Activated T-helper 17 cell treated with anti-CD3 and anti-CD28 coated beads, Interleukin-2, amount 50 U/mL, for 72 hours (primary cell): ENCODE measurements around the gene SLC35D2. TPM values are rescaled to one million over a fixed set of nuclear protein-coding genes. Genes with fewer than 3 reads are reported as not detected.

Experiments used
- ATAC-seq: fragments of 150-1000 bp; cut with Tn5 transposase; replicated peaks from 2 replicates; pipeline ENCODE4 v1.10.0; 2021; ENCODE audit warnings: mild to moderate bottlenecking, moderate library complexity
- H3K27ac Mint-ChIP-seq: one replicate; pipeline ENCODE4 v1.8.0; 2022; ENCODE audit warnings: mixed read lengths
- H3K27me3 Mint-ChIP-seq: one replicate; pipeline ENCODE4 v1.8.0; 2022; ENCODE audit warnings: mixed read lengths
- H3K36me3 Mint-ChIP-seq: one replicate; pipeline ENCODE4 v1.8.0; 2022; ENCODE audit warnings: low read depth, mild to moderate bottlenecking, mixed read lengths
- H3K4me1 Mint-ChIP-seq: one replicate; pipeline ENCODE4 v1.8.0; 2022; ENCODE audit warnings: mixed read lengths
- H3K4me3 Mint-ChIP-seq: one replicate; pipeline ENCODE4 v1.8.0; 2022; ENCODE audit warnings: mild to moderate bottlenecking, mixed read lengths
- H3K9me3 Mint-ChIP-seq: one replicate; pipeline ENCODE4 v1.8.0; 2022; ENCODE audit warnings: mixed read lengths
- total RNA-seq, 2 donors: library from RNA; stranded (reverse); gene quantifications; one replicate each; pipeline ENCODE4 v1.2.3, GENCODE V29; 2022

The SLC35D2 gene
- total RNA-seq: 1 to 10 TPM; 7.1 to 9.3 TPM

DNA sequence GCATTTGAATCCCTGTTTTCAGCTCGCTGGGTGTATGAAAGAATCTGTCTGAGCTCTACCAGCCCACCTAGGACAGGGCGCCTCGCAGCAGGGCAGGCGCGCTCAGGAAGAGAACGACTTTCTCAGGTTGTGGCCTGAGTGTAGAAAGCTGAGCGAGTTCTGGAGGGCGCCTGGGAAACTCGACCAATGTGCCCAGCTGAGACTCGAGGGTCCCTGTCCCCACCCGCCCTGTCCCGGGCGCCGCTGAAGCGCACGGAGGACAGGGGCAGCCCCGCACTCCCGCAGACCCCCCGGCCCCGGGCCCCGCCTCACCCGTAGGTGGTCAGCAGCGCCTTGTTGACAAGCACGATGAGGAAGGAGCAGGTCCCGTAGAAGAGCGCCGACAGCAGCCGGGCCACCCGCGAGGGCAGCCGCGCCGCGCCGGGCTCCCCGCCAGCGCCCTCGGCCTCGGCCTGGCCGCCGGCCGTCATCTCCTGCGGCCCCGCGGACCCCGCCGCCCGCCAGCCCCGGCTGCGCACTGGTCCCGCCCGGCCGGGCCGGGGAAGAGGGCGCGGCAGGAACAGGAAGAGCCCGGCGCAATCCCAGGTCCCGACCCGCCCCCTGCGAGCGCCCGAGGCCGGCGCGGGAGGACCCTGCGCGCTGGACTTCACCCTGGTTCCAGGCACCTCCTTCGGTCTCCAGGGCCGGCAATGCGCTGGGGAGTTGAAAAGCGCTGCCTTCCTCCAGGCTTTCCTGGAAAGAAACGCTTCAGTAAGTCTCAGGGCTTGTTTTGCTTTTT is at the start of gene SLC35D2:
SLC35D2 (minus strand) TSS at position 547 of the 778 bp plus-strand sequence; CDS start at position 470, 77 bp downstream.
- peak within 1 kb of the TSS; percentile 88 for H3K27ac Mint-ChIP-seq
- peaks cover 46% of the 10 kb centered on the region for H3K36me3 Mint-ChIP-seq
- H3K27me3 Mint-ChIP-seq: no peaks in the 10 kb centered on the region
- H3K4me3 Mint-ChIP-seq: peak within 1 kb of the TSS; percentile 82
- peaks cover 22% of the 10 kb centered on the region for H3K4me1 Mint-ChIP-seq
- peak; percentile 68 for ATAC-seq
- H3K9me3 Mint-ChIP-seq: no peaks in the 10 kb centered on the region

DNA sequence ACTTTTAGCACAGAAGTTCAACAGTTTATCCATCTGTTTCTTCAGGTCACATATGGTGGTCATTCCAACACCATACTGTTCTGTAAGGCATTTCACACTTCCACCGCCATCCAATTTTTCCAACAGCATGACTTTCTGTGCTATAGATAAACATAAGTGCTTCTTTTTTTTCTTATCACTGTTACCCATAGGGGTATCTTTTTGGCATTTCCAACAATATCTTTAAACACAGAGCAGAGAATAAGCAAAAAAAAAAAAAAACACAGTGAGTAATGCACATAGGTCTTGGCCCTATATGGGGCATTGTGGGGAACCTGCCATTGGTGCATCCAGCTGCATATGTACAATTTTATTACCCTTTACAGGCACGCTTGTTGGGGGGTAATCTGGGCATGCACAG is 46.9 kb upstream of the SLC35D2 start:
- no peak overlapping the region for H3K4me3 Mint-ChIP-seq
- no peaks in the 10 kb centered on the region for H3K27me3 Mint-ChIP-seq
- no peak for ATAC-seq
- no peak overlapping the region for H3K27ac Mint-ChIP-seq
- no peaks in the 10 kb centered on the region for H3K4me1 Mint-ChIP-seq
- H3K9me3 Mint-ChIP-seq: no peaks in the 10 kb centered on the region
- no peaks in the 10 kb centered on the region for H3K36me3 Mint-ChIP-seq

DNA sequence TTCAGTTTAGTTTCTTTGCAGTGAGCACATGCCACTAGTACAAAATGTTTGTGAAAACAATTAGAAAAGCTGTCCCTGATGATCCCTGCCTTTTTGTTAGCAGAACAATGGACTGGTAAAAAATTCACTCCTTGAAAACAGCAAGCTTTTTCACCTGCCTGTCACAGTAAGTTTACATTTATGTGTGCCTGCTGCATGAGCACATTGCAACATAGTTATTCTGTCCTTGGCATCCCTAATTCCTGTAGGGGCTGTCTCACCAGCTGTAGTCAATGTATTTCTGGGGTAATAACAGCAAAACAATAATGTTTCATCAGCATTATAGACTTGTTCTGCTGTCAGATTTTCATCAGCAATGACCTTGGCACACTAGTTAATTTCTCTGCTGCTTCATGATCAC is 46.2 kb upstream of the SLC35D2 start:
- ATAC-seq: no peak
- no peaks in the 10 kb centered on the region for H3K27me3 Mint-ChIP-seq
- no peak overlapping the region for H3K27ac Mint-ChIP-seq
- H3K4me1 Mint-ChIP-seq: no peaks in the 10 kb centered on the region
- H3K36me3 Mint-ChIP-seq: no peaks in the 10 kb centered on the region
- H3K9me3 Mint-ChIP-seq: no peaks in the 10 kb centered on the region
- no peak overlapping the region for H3K4me3 Mint-ChIP-seq

DNA sequence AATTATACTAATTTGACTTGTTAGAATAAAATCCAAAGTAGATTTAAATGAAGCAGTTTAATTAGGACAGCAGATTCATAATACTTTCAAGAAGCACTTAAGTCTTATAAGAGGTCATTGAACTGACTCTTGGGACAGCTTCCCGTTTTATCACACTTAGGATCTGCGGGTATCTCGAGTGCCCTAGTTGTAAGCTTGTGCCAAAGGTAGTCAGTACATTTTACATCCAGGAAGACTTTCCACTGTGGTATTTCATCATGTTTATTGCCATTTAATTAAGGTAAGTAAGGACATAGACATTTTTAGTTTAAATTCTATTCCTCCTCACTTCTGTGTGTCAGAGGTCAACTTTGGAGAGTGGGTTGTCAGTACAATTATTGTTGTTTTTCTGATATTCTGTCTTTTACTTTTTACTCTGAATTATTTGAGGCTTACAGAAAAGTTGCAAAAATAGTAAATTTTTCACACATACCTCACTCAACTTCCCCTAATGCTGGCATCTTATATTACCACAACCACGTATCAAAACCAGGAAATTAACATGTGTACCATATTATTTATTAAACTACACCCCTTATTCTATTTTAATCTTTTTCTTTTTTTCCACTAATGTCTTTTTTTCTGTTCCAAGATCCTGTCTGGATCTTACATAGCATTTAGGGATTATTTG is 42.1 kb upstream of the SLC35D2 start:
- ATAC-seq: no peak
- no peaks in the 10 kb centered on the region for H3K9me3 Mint-ChIP-seq
- no peak overlapping the region for H3K27ac Mint-ChIP-seq
- H3K36me3 Mint-ChIP-seq: no peaks in the 10 kb centered on the region
- H3K4me3 Mint-ChIP-seq: no peak overlapping the region
- H3K27me3 Mint-ChIP-seq: no peaks in the 10 kb centered on the region
- no peaks in the 10 kb centered on the region for H3K4me1 Mint-ChIP-seq

DNA sequence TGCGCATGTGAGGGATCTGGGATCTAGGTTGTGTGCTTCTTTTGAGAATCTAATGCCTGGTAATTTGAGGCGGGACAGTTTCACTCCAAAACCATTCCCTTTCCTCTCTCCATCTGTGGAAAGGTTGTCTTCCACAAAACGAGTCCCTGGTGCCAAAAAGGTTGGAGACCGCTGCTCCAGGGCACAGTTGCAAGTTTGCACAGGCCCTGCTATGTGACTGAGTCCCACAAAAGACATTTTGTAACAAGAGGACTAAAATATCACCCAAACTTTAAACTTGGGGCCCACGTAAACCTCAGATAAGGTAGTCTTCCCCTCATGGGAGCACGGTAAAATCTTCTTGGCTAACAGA is 40.5 kb upstream of the SLC35D2 start:
- ATAC-seq: no peak

DNA sequence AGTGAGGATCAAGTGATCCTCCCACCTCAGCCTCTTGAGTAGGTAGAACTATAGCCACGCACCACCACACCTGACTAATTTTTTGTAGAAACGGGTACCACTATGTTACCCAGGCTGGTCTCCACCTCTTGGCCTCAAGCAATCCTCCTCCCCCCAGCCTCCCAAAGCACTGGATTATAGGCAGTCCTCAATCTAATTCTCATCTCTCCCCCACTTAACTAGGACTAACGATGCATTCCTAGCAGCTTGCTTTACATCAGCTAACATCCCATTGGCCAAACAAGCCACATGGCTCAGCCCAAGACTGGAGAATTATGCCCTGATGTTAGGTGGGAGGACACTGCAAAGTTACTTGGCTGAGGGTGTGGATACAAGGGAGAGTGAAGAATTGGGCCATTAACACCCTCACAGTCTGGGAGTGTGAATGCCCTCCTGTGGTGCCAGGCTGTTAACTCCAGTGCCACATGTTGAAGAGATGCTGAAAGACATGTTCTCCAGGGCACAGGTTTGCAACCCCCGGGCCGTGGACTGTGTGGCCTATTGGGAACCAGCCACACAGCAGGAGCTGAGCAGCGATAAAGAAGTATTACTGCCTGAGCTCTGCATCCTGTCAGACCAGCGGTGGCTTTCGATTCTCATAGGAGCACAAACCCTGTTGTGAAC is 39.9 kb upstream of the SLC35D2 start:
- no peaks in the 10 kb centered on the region for H3K36me3 Mint-ChIP-seq
- H3K4me1 Mint-ChIP-seq: peaks cover 6% of the 10 kb centered on the region
- no peaks in the 10 kb centered on the region for H3K9me3 Mint-ChIP-seq
- no peak overlapping the region for H3K27ac Mint-ChIP-seq
- H3K27me3 Mint-ChIP-seq: no peaks in the 10 kb centered on the region
- ATAC-seq: no peak
- no peak overlapping the region for H3K4me3 Mint-ChIP-seq

More for the DNA sequence above, 40.5 kb upstream of the SLC35D2 start:
- peaks cover 6% of the 10 kb centered on the region for H3K4me1 Mint-ChIP-seq
- no peak overlapping the region for H3K4me3 Mint-ChIP-seq
- no peaks in the 10 kb centered on the region for H3K9me3 Mint-ChIP-seq
- H3K36me3 Mint-ChIP-seq: no peaks in the 10 kb centered on the region
- H3K27ac Mint-ChIP-seq: no peak overlapping the region
- no peaks in the 10 kb centered on the region for H3K27me3 Mint-ChIP-seq

DNA sequence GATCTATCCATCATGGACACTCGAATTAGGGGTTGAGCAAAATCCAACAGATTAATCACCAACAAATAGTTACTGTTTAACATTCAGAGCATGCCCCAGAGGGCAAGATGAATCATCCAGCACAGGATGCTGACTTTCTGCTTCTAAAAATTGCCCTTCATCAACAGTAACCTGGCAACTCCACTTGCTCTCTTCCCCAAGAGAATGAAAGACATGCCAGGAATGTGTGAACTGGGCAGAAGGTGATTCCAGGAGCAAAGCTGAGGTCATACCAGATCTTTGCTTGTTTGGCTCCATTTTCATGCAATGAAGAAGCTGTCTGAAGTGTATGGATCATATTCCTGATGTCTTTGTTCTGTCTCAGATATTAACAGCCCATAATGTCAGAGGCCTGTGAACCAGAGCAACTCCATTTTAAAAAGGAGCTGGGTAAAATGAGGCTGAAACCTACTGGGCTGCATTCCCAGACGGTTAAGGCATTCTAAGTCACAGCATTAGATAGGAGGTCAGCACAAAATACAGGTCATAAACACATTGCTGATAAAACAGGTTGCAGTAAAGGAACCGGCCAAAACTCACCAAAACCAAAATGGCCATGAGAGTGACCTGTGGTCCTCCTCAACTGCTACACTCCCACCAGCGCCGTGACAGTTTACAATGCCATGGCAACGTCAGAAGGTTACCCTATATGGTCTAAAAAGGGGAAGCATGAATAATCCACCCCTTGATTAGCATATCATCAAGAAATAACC is 37.1 kb upstream of the SLC35D2 start:
- H3K36me3 Mint-ChIP-seq: peaks cover 15% of the 10 kb centered on the region
- H3K4me1 Mint-ChIP-seq: peaks cover 6% of the 10 kb centered on the region
- peak overlapping the region; percentile 93 for H3K4me3 Mint-ChIP-seq
- peak; percentile 15 for ATAC-seq
- H3K9me3 Mint-ChIP-seq: no peaks in the 10 kb centered on the region
- peak overlapping the region; percentile 91 for H3K27ac Mint-ChIP-seq
- no peaks in the 10 kb centered on the region for H3K27me3 Mint-ChIP-seq

DNA sequence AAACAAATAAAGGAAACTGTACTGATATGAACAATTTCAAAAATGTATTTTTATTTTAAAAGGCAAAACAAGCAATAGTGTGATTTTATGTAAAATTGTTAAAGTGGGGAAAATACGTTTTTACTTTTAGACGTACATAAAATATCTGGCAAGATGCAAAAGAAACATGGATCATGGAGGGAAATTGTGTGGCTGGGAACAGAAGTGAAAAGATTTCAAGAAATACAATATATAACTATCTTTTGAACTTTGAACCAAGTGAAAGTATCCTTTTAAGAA is 36.1 kb upstream of the SLC35D2 start:
- ATAC-seq: no peak
- Mint-ChIP-seq H3K4me1 (peaks cover 6% of the 10 kb centered on the region), H3K27me3 (no peaks in the 10 kb centered on the region), H3K9me3 (no peaks in the 10 kb centered on the region), H3K4me3 (peak overlapping the region; percentile 93), H3K27ac (peak overlapping the region; percentile 91), H3K36me3 (peaks cover 18% of the 10 kb centered on the region)

DNA sequence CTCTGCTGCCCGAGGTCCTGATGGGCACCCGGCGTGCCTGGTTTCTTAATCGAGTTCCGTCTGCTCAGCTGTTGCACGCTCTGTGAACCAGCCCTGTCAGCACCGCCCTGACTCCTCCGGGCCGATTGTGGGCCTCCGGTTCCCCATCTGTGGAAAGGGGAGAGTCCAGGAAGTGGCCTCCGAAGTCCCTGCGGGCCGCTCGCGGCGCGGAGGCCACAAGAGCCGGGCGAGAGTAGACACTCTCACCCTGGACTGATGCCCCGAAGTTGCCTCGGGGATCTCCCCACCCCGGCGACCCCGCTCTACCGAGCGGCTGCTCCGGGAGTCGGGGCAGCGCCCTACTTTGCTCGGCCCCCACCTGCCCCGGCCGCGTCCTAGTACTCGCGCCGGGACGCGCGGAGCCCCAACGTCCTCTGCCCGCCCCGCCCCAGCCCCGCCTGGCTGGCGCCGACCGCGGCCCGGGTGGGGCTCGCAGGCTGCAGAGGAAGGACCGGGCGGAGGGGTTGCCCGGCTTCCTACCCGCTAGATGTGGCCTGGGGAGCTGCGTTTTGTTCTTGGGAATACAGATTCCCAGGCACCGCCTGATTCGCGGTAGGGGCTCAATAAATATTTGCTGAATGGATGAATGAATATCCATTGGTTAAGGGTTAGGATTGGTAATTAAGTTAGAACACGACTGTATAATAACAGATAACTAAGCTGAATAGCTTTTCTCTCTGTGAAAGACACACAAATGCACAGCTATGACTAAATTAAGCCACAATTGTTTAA is 35.6 kb upstream of the SLC35D2 start:
- ATAC-seq: peak; percentile 51
- no peaks in the 10 kb centered on the region for H3K27me3 Mint-ChIP-seq
- H3K9me3 Mint-ChIP-seq: no peaks in the 10 kb centered on the region
- H3K27ac Mint-ChIP-seq: peak overlapping the region; percentile 91
- peak overlapping the region; percentile 93 for H3K4me3 Mint-ChIP-seq
- H3K36me3 Mint-ChIP-seq: peaks cover 23% of the 10 kb centered on the region
- peaks cover 6% of the 10 kb centered on the region for H3K4me1 Mint-ChIP-seq

DNA sequence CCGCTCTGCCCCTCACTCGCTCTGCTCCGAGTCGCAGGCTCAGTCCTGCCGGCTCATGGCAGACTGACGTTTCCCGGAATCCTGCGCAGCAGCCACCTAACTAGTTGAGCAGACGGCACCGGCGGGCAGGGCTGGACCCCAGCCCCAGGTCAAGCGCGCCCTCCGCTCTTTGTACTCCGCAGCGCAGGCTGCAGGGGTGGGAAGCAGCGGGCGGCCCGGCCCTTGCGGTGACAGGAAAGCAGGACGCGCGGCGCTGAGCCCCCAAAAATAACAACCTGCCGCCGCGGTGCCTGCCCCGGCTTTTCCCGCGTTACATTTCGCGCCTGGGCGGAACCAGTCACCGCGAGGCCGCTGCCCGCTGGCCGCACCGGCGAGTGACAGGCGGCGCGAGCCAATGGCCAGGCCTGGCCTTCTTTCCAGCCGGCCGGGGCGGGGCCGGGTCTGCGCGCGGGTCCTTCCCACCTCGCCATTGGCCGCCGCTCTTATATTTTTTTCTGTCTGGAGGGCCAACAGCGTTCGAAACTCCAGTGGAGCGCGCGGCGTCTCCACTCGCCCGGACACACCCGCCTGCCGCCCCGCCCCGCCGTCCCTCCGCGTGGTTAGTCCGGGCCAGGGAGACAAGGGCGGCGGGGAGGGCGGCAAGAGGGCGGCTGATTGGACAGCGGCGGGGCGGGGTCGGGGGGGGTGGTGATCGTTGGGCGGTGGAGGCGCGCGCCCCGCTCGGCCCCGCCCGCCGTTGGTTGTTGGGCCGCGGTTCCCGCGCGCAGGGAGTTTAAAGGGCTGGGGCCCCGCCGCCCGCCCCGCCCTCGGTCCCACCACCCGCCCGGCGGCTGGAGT is 34.8 kb upstream of the SLC35D2 start, which contains the start of gene ZNF367:
ZNF367 (minus strand) TSS at position 288 of the 837 bp plus-strand sequence. CDS start 338 bp downstream, outside the sequence.
- Mint-ChIP-seq H3K27me3 (no peaks in the 10 kb centered on the region), H3K4me1 (peaks cover 14% of the 10 kb centered on the region), H3K4me3 (peak within 1 kb of the TSS; percentile 98)

DNA sequence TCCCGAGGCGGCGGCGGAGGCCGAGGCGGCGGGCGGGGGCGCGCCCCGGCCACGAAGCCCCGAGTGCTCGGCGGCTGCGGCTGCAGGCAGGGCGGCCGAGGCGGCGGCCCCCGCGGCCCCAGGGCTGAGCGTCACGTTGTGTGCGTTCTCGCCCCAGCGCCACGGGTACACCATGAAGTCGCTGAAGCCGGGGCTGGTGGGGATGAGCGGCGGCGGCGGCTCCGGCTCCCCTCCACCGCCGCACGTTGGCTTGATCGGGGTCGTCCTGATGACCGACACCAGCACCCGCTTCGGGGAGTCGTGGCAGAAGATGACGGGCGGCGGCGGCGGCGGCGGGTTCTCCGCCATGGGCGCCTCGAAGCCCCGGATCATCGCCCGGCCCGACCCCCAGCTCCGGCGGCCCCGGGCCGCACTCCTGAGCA is 34.2 kb upstream of the SLC35D2 start:
- H3K4me1 Mint-ChIP-seq: peaks cover 19% of the 10 kb centered on the region
- ATAC-seq: no peak
- H3K27ac Mint-ChIP-seq: no peak overlapping the region
- no peaks in the 10 kb centered on the region for H3K9me3 Mint-ChIP-seq
- H3K27me3 Mint-ChIP-seq: no peaks in the 10 kb centered on the region
- H3K36me3 Mint-ChIP-seq: peaks cover 36% of the 10 kb centered on the region
- peak overlapping the region; percentile 98 for H3K4me3 Mint-ChIP-seq

More for the DNA sequence above, 34.8 kb upstream of the SLC35D2 start, which contains the start of gene ZNF367:
- H3K36me3 Mint-ChIP-seq: peaks cover 30% of the 10 kb centered on the region
- no peaks in the 10 kb centered on the region for H3K9me3 Mint-ChIP-seq
- H3K27ac Mint-ChIP-seq: peak within 1 kb of the TSS; percentile 91
- peak; percentile 81 for ATAC-seq

DNA sequence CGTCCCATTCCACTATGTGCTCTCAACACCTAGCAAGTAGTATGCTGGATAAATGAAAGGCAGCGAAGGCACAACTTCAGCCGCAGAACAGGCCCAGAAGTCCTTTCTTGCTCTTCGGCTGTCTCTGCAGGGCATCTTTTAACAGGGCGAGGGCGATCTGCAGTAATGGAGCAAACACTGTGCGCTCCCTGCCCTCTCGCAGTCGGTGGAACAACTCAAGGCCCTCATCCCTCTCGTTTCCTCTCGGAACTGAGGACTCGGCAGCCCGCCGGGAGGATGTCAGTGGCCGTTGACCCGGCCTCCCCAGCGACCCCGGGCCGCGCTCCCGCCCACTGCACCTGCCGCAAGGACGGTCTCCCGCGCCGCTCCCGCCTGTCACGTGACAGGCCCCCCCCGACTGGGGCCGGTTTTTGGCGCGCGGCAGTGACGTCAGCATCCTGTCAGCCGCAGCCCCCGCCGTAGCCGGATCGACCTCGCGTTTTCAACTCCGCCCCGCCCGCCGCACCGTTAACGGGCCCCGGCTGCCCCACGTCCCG is 33.6 kb upstream of the SLC35D2 start:
- Mint-ChIP-seq H3K36me3 (peaks cover 41% of the 10 kb centered on the region), H3K27ac (peak overlapping the region; percentile 85), H3K9me3 (no peaks in the 10 kb centered on the region), H3K4me3 (peak overlapping the region; percentile 98), H3K27me3 (no peaks in the 10 kb centered on the region), H3K4me1 (peaks cover 19% of the 10 kb centered on the region)
- peak; percentile 8 for ATAC-seq
